Loucy (cell line): ENCODE measurements around the gene RGS3.
"Not testable (repeated sequence)": the region's sequence is repeated elsewhere in the genome, so short reads cannot be mapped to it uniquely, and the experiment has no call there.

ENCODE experiments used
- H2AFZ ChIP-seq: fragments of 200-600 bp; sonication (generic); 2 replicates; pipeline ENCODE4 v1.6.0; 2016; ENCODE audit warnings: antibody characterized with exemption, mild to moderate bottlenecking, low read length, moderate library complexity
- H3F3A ChIP-seq: fragments of 200-600 bp; 2 replicates; pipeline ENCODE4 v1.6.0; 2016; ENCODE audit warnings: antibody characterized with exemption, low read depth, mild to moderate bottlenecking
- H3K27me3 ChIP-seq: fragments of 200-600 bp; sonication (generic); 2 replicates; pipeline ENCODE4 v1.6.1; 2014; ENCODE audit warnings: low read length, mild to moderate bottlenecking; ENCODE audit not compliant: insufficient read depth, poor library complexity, severe bottlenecking
- H3K36me3 ChIP-seq: fragments of 200-600 bp; sonication (generic); 2 replicates; pipeline ENCODE4 v1.6.1; 2016; ENCODE audit warnings: low read length; ENCODE audit not compliant: insufficient read depth
- H3K4me1 ChIP-seq: fragments of 200-600 bp; sonication (generic); 2 replicates; pipeline ENCODE4 v1.5.1; 2014; ENCODE audit warnings: low read length, mild to moderate bottlenecking; ENCODE audit not compliant: insufficient read depth, poor library complexity, severe bottlenecking
- H3K4me2 ChIP-seq: fragments of 200-600 bp; sonication (generic); 2 replicates; pipeline ENCODE4 v1.6.0; 2014; ENCODE audit warnings: antibody characterized with exemption, low read length, low read depth, mild to moderate bottlenecking; ENCODE audit not compliant: poor library complexity, severe bottlenecking
- H3K4me3 ChIP-seq: fragments of 200-600 bp; sonication (generic); 2 replicates; pipeline ENCODE4 v1.5.1; 2014; ENCODE audit warnings: low read length, mild to moderate bottlenecking, mixed read lengths; ENCODE audit not compliant: poor library complexity, severe bottlenecking
- H3K79me2 ChIP-seq: fragments of 200-600 bp; sonication (generic); 2 replicates; pipeline ENCODE4 v1.6.1; 2014; ENCODE audit warnings: low read length; ENCODE audit not compliant: insufficient read depth
- H3K9ac ChIP-seq: fragments of 200-600 bp; sonication (generic); 2 replicates; pipeline ENCODE4 v1.6.0; 2014; ENCODE audit warnings: mild to moderate bottlenecking, low read depth, low read length, moderate library complexity; ENCODE audit not compliant: poor library complexity, severe bottlenecking
- H3K9me2 ChIP-seq: fragments of 200-600 bp; sonication (generic); replicated peaks from 2 replicates; pipeline ENCODE4 v1.6.1; 2016; ENCODE audit warnings: low read depth, low read length, mixed read lengths
- H3K9me3 ChIP-seq: fragments of 200-600 bp; sonication (generic); 2 replicates; pipeline ENCODE4 v1.6.1; 2014; ENCODE audit warnings: mild to moderate bottlenecking, antibody characterized with exemption, low read length, low read depth; ENCODE audit not compliant: insufficient read depth
- H4K20me1 ChIP-seq: fragments of 200-600 bp; sonication (generic); 2 replicates; pipeline ENCODE4 v1.6.0; 2014; ENCODE audit warnings: antibody characterized with exemption, low read length, mild to moderate bottlenecking; ENCODE audit not compliant: insufficient read depth, poor library complexity, severe bottlenecking
- CTCF ChIP-seq: fragments of 200-600 bp; sonication (generic); conservative IDR thresholded peaks from 2 replicates; pipeline ENCODE4 v1.5.1; 2014; ENCODE audit warnings: mild to moderate bottlenecking, antibody characterized with exemption, low read length
- EZH2phosphoT487 ChIP-seq: fragments of 200-600 bp; IDR thresholded peaks from 2 replicates; pipeline ENCODE4 v1.6.1; 2018; ENCODE audit warnings: antibody characterized with exemption, mild to moderate bottlenecking, moderate library complexity, borderline replicate concordance

Gene RGS3

GRCh38 chr9:113436728-113437515 lies 26.6 kb upstream of the RGS3 start:
- Histone ChIP-seq H3K9ac (no peak overlapping the region), H3F3A (no peaks in the 10 kb centered on the region), H3K4me3 (no peak overlapping the region), H3K27me3 (no peaks in the 10 kb centered on the region), H4K20me1 (no peaks in the 10 kb centered on the region), H3K79me2 (no peaks in the 10 kb centered on the region), H3K36me3 (no peaks in the 10 kb centered on the region), H3K9me3 (no peaks in the 10 kb centered on the region), H3K4me2 (no peak overlapping the region), H2AFZ (no peak overlapping the region), H3K9me2 (no peaks in the 10 kb centered on the region), H3K4me1 (no peaks in the 10 kb centered on the region)
- TF ChIP-seq EZH2phosphoT487 (no peak), CTCF (no peak)

GRCh38 chr9:113437716-113438115 lies 25.8 kb upstream of the RGS3 start:
- not testable (repeated sequence) for H3K9me3 ChIP-seq, H4K20me1 ChIP-seq, H3K9me2 ChIP-seq

GRCh38 chr9:113444736-113445135 lies 18.8 kb upstream of the RGS3 start:
- Histone ChIP-seq H3K79me2 (no peaks in the 10 kb centered on the region), H4K20me1 (no peaks in the 10 kb centered on the region), H3F3A (no peaks in the 10 kb centered on the region), H3K36me3 (no peaks in the 10 kb centered on the region), H3K9me3 (no peaks in the 10 kb centered on the region), H3K4me2 (no peak overlapping the region), H3K9me2 (no peaks in the 10 kb centered on the region), H3K4me1 (no peaks in the 10 kb centered on the region), H3K27me3 (no peaks in the 10 kb centered on the region), H3K4me3 (no peak overlapping the region), H2AFZ (no peak overlapping the region), H3K9ac (no peak overlapping the region)
- TF ChIP-seq EZH2phosphoT487: no peak
- TF ChIP-seq CTCF: no peak

More at GRCh38 chr9:113437716-113438115, 25.8 kb upstream of the RGS3 start:
- not testable (repeated sequence) for H2AFZ ChIP-seq, H3K4me2 ChIP-seq, H3K27me3 ChIP-seq, H3F3A ChIP-seq, H3K36me3 ChIP-seq, H3K4me1 ChIP-seq, H3K79me2 ChIP-seq, H3K9ac ChIP-seq, H3K4me3 ChIP-seq

DNA sequence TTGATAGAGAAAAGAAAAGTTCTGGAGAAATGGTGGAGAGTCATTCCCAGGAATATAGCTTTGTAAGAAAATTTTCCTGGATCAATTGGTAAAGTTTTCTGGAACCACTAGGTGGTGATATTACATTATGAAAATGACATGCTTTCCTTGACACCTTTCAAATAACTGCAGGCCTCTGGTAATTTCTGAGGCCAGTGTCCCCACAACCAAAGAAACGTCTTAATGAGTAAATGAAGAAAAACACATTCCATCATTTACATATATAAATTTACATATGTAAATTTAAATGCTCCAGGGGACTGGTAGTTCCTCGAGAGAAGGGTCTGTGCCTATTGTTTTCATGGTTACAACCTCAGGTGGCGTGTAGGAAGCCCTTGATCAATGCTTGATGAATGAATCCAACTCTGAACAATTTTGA lies 17.2 kb upstream of the RGS3 start:
- no peaks in the 10 kb centered on the region for H3K9me3 ChIP-seq
- no peak overlapping the region for H2AFZ ChIP-seq
- no peaks in the 10 kb centered on the region for H3K9me2 ChIP-seq
- no peaks in the 10 kb centered on the region for H4K20me1 ChIP-seq
- H3K4me1 ChIP-seq: peaks cover 2% of the 10 kb centered on the region
- TF ChIP-seq EZH2phosphoT487 (no peak), CTCF (peak; percentile 79)
- no peak overlapping the region for H3K4me3 ChIP-seq
- H3K9ac ChIP-seq: no peak overlapping the region
- H3K27me3 ChIP-seq: no peaks in the 10 kb centered on the region
- H3K36me3 ChIP-seq: no peaks in the 10 kb centered on the region
- no peak overlapping the region for H3K4me2 ChIP-seq
- H3F3A ChIP-seq: no peaks in the 10 kb centered on the region
- no peaks in the 10 kb centered on the region for H3K79me2 ChIP-seq
